Stimulated activated CD8-positive, alpha-beta memory T cell treated with anti-CD3 and anti-CD28 coated beads, Interleukin-4, amount 100 ng/mL, for 24 hours (primary cell): ENCODE results near the gene LSMEM2.
"Not testable (repeated sequence)": the region's sequence is repeated elsewhere in the genome, so short reads cannot be mapped to it uniquely, and the experiment has no call there.

ENCODE experiments used
- DNase-seq: peaks from one replicate; pipeline ENCODE4 v3.0.0-alpha.2; 2020; ENCODE audit warnings: low read depth

Gene LSMEM2

DNA sequence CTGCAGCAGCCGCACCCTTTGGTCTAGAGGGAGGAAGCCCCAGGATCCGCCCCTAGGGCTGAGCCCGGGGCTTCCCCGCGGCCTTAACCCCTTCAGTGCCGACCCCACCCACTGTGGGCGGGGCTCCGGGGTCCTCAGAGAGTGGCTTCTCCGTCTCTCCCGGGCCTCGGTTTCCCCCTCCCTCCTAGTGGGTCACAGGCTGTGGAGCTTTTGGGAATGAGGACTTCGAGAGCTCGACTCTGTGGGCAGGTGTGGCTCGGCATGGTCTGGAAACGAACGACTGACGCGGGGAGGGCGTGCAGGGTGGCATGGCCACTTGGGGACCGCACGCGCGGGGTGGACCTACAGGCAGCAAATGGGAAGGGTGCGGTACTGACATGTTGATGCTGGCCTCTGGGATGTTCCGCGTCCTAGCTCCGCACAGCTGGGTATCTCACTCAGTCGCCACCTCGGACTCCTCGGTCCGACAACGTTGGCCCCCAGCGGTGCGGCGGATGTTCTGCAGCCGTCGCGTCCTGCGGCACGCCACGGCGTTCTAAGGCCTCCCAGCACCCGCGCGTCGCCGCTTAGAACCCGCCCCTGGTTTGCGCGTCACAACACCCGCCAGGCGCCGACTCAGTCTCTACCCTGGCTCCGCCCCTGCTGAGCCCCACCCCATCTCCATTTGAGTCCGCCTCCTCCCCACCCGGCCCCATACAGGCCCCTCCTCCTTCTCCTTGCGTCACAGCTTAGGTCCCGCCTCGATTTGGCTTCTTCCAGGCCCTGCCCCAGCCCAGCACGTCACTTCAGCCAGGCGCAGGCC, 20.1 kb downstream of the LSMEM2 start, which contains the start of the genes HYAL3 and NAA80:
TSS of gene HYAL3 (minus strand) at position 570 of the 802 bp plus-strand sequence. CDS start 3,803 bp downstream, outside the sequence.
TSS of gene NAA80 (minus strand) at position 570 of the 802 bp plus-strand sequence. CDS start 1,942 bp downstream, outside the sequence.
- peak; percentile 98 for DNase-seq

DNA sequence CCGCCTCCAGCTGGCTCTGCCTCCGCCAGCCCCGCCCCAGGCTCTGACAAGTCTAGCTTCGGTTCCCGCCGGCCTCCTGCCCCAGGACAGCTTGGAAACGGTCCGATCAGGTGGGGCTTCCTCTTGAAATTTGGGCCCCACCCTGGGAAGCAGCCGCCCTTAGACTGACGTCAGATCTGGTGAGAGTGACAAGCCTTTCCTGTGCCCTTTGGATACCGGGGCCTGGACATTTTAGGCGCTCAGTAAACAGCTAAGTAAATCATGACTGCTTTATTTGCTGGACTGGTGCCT, 20.7 kb downstream of the LSMEM2 start:
- no peak for DNase-seq

DNA sequence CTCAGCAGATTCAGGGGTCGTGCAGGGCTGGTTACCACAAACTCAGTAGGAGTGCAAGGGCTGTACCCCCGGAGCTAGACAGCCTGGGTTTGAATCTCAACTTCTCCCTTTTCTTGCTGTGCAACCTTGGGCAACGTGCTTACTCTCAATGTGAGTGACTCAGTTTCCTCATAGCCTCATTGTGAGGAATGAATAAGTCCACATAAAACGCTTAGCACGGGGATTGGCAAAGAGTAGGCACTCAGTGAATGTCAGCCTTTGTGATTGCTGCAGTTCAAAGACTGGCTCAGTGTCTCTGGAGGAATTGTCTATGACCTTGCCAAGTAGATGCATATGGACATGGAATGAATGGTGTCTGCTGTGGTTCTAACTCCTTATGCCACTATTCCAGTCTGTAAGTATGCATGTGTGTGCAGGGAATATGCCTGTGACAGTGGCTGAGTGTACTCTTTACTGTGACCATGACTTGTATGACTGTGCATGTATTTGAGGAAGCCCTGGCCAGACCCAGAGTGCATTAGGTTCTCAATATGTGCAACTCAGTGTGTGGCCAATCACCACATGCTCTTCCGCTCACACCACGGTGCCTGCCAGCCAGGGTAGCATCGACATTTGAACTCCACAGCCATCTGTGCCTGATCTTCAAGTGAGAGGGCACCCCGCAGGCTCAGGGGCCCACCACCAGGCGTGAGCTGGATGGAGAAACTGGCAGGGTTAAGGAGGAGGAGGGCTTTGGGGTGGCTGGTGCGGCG, 21.2 kb downstream of the LSMEM2 start:
- no peak for DNase-seq

- DNase-seq, result no peak
These were observed 21.9 kb downstream of the LSMEM2 start for GRCh38 chr3:50300681-50301254.

- DNase-seq, result no peak
These were observed 23.5 kb downstream of the LSMEM2 start for GRCh38 chr3:50302095-50303012.

DNA sequence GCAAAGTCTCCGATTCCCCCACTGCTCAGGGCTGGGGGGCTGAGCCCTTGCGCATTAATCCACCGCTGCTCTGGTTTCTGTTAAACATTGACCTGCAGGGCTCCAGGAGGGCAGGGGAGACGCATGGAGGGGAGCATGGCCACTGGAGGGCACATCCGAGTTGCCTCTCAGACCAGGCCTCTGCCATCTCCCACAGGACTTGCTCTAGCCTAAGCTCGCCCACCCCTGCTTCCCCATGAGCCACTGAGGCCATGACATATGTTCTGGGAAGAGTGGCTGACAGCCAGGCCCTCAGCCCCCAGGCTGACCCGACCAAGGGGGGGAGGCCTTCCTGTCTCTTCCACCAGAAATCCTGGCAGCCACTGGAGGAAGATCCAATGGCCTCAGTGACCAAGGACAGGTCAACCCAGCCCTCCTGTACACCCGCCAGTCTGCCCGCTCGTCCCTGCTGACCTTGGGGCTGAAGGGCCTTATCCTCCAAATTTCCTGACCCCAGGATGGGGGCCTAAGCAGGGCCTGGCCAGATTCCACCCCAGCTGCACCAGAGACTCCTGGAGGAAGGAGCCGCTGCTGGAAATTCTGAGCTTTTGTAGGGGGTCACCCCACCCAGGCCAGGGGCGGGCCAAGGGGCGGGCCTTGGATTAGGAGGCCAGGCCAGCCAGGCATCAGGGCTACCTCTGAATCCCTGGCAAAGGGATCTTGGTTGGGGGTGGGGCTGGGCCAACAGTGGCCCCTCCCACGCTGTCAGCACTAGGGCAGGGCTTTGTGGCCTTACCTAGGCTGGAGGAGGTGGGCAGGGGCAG, 24.3 kb downstream of the LSMEM2 start, which contains the start of gene HYAL1:
TSS of gene HYAL1 (minus strand) at position 562 of the 803 bp plus-strand sequence. CDS start 618 bp downstream, outside the sequence.
- DNase-seq, result no peak

DNA sequence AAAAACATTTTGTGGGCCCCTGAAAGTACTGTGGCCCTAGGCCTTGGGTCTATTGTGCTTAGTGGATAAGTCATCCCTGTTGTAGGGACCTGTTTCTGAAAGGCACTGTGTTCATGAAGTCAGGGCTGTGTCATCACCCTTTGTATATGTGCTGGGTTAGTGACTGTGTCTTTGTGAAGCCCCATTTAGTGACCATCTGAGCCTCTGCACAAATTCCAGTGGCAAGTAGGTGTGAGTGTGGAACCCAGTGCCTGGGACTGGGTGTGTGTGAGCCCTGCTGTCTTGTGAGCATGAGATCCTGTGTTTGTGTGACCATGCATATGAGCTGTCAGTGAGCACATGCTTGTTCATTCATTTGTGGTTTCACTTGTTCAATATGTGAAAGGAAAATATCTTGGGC, 25.7 kb downstream of the LSMEM2 start:
- DNase-seq, result no peak

DNA sequence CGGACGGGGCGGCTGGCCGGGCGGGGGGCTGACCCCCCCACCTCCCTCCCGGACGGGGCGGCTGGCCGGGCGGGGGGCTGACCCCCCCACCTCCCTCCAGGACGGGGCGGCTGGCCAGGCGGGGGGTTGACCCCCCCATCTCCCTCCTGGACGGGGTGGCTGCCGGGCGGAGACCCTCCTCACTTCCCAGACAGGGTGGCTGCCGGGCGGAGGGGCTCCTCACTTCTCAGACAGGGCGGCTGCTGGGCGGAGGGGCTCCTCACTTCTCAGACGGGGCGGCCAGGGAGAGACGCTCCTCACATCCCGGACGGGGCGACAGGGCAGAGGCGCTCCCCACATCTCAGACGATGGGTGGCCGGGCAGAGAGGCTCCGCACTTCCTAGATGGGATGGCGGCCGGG, 33.2 kb downstream of the LSMEM2 start:
- DNase-seq, result not testable (repeated sequence)

GRCh38 chr3:50314342-50314741, 35.5 kb downstream of the LSMEM2 start:
- no peak for DNase-seq

DNA sequence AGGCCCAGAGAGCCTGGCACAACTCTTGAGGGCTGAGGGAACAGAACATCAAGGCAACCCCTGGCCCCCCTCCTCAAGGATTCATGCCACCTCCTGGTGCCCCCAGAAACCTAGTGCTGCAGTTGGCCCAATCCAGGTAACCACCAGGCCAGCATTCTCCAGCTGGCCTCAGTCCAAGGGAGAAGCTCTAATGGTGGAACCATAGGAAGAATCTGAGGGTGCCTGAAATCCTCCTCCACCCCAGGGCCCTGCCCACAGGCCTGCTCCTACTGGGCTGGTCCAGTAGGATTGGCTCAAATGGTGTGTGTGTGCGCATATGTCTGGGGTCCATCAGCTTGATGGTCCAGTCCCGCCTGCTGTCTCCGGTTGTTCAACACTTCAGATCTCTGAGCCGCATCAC, 35.9 kb downstream of the LSMEM2 start:
- no peak for DNase-seq

DNA sequence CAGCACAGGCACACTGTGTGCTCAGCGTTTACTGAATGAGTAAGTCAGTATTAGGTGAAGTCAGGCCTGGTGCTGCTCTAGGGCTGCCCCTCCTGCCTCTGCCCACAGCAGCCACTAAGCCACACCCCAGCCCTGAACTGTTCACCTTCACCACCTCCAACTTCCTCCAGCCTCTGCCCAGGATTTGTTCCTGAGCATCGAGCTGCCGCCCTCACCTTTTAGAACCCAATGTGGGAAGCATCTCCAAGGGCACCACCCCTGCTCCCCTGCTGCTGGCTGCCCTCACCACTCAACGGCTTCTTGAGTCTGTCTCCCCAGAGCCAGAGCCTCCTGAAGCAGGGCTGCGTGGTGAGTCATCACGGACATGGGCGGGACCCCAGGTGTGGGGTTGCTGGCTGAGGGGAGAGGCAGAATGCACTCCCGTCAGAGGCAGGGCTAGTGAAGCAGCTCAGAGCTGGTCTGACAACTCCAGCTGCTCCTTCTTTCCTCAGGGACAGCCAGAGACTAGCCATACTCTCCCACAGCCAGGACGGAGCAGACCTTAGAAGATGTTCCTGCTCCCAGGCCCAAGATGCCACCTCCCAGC, 37.9 kb downstream of the LSMEM2 start:
- DNase-seq, result peak; percentile 51

- no peak for DNase-seq
These were observed 38.4 kb downstream of the LSMEM2 start for GRCh38 chr3:50317300-50317699.

- no peak for DNase-seq
These were observed 39.3 kb downstream of the LSMEM2 start for GRCh38 chr3:50318163-50318562.

DNA sequence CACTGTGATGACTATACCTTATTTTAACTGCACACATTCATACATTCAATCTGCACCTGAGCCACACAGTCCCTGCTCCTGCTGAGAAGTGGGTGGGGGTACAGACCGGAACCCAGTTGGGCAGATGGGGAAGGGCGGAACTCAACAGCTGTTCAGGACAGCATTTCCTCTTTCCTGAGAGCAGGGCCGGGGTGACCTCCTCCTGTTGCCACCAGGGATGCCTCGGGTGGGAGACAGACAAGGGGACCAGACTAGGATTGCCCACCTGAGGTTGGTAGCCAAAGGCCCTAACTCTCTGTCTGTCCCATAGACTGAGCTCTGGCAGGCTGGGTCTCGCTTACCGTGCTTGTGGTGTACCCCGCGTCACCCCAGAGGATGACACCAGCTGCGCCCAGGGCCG, 39.7 kb downstream of the LSMEM2 start:
- DNase-seq, result no peak

DNA sequence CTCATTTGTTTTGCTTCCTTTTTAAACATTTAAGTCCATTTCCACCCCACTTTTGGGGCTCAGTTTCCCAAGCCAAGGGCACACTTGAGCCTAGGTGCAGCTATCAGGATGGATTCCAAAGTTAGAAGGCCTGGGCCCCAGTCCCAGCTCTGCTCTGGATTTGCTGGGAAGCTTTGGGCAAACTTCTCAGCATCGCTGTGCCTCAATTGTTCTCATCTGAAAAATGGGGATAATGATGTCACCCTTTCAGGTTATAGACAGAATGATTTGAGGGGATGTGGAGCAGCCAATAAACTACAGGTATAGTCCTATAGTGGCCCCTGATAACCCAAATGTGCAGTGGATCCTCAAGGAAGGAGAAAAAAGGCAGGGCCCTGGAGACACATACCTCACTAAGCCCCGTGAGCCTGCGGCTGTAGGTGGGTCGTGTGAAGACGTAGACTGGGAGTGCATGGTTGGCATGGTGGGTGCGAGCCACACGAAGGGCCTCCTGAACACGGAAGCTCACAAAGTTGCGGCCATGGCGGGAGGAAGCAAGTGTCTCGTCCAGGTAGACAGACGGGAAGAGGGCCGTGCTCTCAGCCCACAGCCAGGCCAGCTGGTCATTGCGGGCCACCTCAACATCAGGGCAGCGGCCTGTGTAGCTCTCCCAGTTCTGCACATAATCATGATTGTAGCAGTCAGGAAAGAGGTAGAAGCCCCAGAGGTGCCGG, 40.5 kb downstream of the LSMEM2 start:
- DNase-seq, result no peak

- DNase-seq, result no peak
These were observed 41.2 kb downstream of the LSMEM2 start for GRCh38 chr3:50319894-50320625.

- peak; percentile 47 for DNase-seq
These were observed 42.0 kb downstream of the LSMEM2 start for GRCh38 chr3:50320853-50321335.

GRCh38 chr3:50321336-50322114, 42.6 kb downstream of the LSMEM2 start:
- peak; percentile 75 for DNase-seq
